Type B pancreatic cell (in vitro differentiated cells): ENCODE data around the gene ATP8B4. TPM values are rescaled to one million over a fixed set of nuclear protein-coding genes. Genes with fewer than 3 reads are reported as not detected.

Experiments used
- DNase-seq: peaks from one replicate; pipeline ENCODE4 v3.0.0; 2021; ENCODE audit warnings: mixed read lengths; ENCODE audit not compliant: unreplicated experiment; ENCODE audit errors: extremely low spot score
- H3K27ac Mint-ChIP-seq: 2 replicates; pipeline ENCODE4 v1.8.0; 2021; ENCODE audit warnings: mild to moderate bottlenecking, mixed read lengths
- H3K27me3 Mint-ChIP-seq: 2 replicates; pipeline ENCODE4 v1.8.0; 2021; ENCODE audit warnings: mixed read lengths
- H3K36me3 Mint-ChIP-seq: 2 replicates; pipeline ENCODE4 v1.8.0; 2021; ENCODE audit warnings: mixed read lengths
- H3K4me1 Mint-ChIP-seq: one replicate; pipeline ENCODE4 v1.8.0; 2021; ENCODE audit warnings: mixed read lengths; ENCODE audit not compliant: unreplicated experiment
- H3K4me3 Mint-ChIP-seq: 2 replicates; pipeline ENCODE4 v1.8.0; 2021; ENCODE audit warnings: mild to moderate bottlenecking, mixed read lengths
- H3K9me3 Mint-ChIP-seq: 2 replicates; pipeline ENCODE4 v1.8.0; 2021; ENCODE audit warnings: mixed read lengths
- CTCF ChIP-seq: fragments of 200-600 bp; sonication (generic); conservative IDR thresholded peaks from 2 replicates; pipeline ENCODE4 v1.5.0; 2021; ENCODE audit warnings: antibody characterized with exemption, mild to moderate bottlenecking
- total RNA-seq: library from RNA; stranded (reverse); gene quantifications from 2 replicates; pipeline ENCODE4 v1.2.1, GENCODE V29; 2021; ENCODE audit warnings: low replicate concordance

Gene ATP8B4
- total RNA-seq, 1 donor from 2014 or later = 2.2 TPM

- DNase-seq = no peak
- no peak overlapping the region for H3K27ac Mint-ChIP-seq
- no peaks in the 10 kb centered on the region for H3K36me3 Mint-ChIP-seq
- H3K4me1 Mint-ChIP-seq = peaks cover 13% of the 10 kb centered on the region
- H3K27me3 Mint-ChIP-seq = no peaks in the 10 kb centered on the region
- no peak overlapping the region for H3K4me3 Mint-ChIP-seq
- no peak for TF ChIP-seq CTCF
- H3K9me3 Mint-ChIP-seq = no peaks in the 10 kb centered on the region
Measured at GRCh38 chr15:50059883-50060282, 59.1 kb downstream of the ATP8B4 start.

- H3K4me1 Mint-ChIP-seq = peaks cover 13% of the 10 kb centered on the region
- DNase-seq = no peak
- H3K9me3 Mint-ChIP-seq = no peaks in the 10 kb centered on the region
- no peaks in the 10 kb centered on the region for H3K27me3 Mint-ChIP-seq
- no peak overlapping the region for H3K27ac Mint-ChIP-seq
- no peak for TF ChIP-seq CTCF
- H3K36me3 Mint-ChIP-seq = no peaks in the 10 kb centered on the region
- no peak overlapping the region for H3K4me3 Mint-ChIP-seq
Measured at GRCh38 chr15:50059203-50059772, 59.7 kb downstream of the ATP8B4 start.

- Mint-ChIP-seq H3K4me3 (no peak overlapping the region), H3K36me3 (no peaks in the 10 kb centered on the region), H3K9me3 (no peaks in the 10 kb centered on the region), H3K27me3 (no peaks in the 10 kb centered on the region), H3K4me1 (peaks cover 13% of the 10 kb centered on the region), H3K27ac (no peak overlapping the region)
- no peak for TF ChIP-seq CTCF
- DNase-seq = no peak
Measured at GRCh38 chr15:50057905-50058639, 61.0 kb downstream of the ATP8B4 start.

GRCh38 chr15:50057196-50057595 is 61.8 kb downstream of the ATP8B4 start:
- Mint-ChIP-seq H3K4me3 (no peak overlapping the region), H3K36me3 (no peaks in the 10 kb centered on the region), H3K4me1 (peaks cover 13% of the 10 kb centered on the region), H3K27me3 (no peaks in the 10 kb centered on the region), H3K27ac (no peak overlapping the region), H3K9me3 (no peaks in the 10 kb centered on the region)
- DNase-seq = no peak
- no peak for TF ChIP-seq CTCF

GRCh38 chr15:50055750-50056157 is 63.3 kb downstream of the ATP8B4 start:
- TF ChIP-seq CTCF = no peak
- no peaks in the 10 kb centered on the region for H3K27me3 Mint-ChIP-seq
- no peak overlapping the region for H3K4me3 Mint-ChIP-seq
- no peaks in the 10 kb centered on the region for H3K9me3 Mint-ChIP-seq
- H3K36me3 Mint-ChIP-seq = no peaks in the 10 kb centered on the region
- H3K4me1 Mint-ChIP-seq = peaks cover 17% of the 10 kb centered on the region
- H3K27ac Mint-ChIP-seq = no peak overlapping the region
- no peak for DNase-seq
